Astrocyte (in vitro differentiated cells and primary cell): Measurements from ENCODE around the gene EMP3. TPM values are rescaled to one million over a fixed set of nuclear protein-coding genes. Genes with fewer than 3 reads are reported as not detected.
"Not testable (repeated sequence)": the region's sequence is repeated elsewhere in the genome, so short reads cannot be mapped to it uniquely, and the experiment has no call there.

Experiments used
- DNase-seq: peaks from one replicate; pipeline ENCODE4 v3.0.0-alpha.2; 2010; ENCODE audit warnings: low read depth
- FAIRE-seq: peaks from 2 replicates; lab custom pipeline; 2011; peaks lifted over from hg19 to GRCh38; lab: Jason Lieb, UNC
- H2AFZ ChIP-seq: 2 replicates; pipeline ENCODE4 v1.6.0; 2012; ENCODE audit warnings: low read depth, low read length, inconsistent platforms
- H3K27ac ChIP-seq: 2 replicates; pipeline ENCODE4 v1.5.1; 2011; ENCODE audit warnings: low read depth, low read length, inconsistent platforms
- H3K27me3 ChIP-seq: 2 replicates; pipeline ENCODE4 v1.6.0; 2011; ENCODE audit warnings: low read length, inconsistent platforms; ENCODE audit not compliant: insufficient read depth
- H3K36me3 ChIP-seq: 2 replicates; pipeline ENCODE4 v1.5.1; 2011; ENCODE audit warnings: low read length, inconsistent platforms; ENCODE audit not compliant: insufficient read depth
- H3K4me1 ChIP-seq: 2 replicates; pipeline ENCODE4 v1.5.1; 2011; ENCODE audit warnings: low read length, inconsistent platforms; ENCODE audit not compliant: insufficient read depth
- H3K4me2 ChIP-seq: 2 replicates; pipeline ENCODE4 v1.6.0; 2012; ENCODE audit warnings: low read length, inconsistent platforms
- H3K4me3 ChIP-seq: 2 replicates; pipeline ENCODE4 v1.5.1; 2011; ENCODE audit warnings: low read depth, mild to moderate bottlenecking, low read length, inconsistent platforms; ENCODE audit not compliant: insufficient read depth
- H3K79me2 ChIP-seq: 2 replicates; pipeline ENCODE4 v1.6.0; 2012; ENCODE audit warnings: mild to moderate bottlenecking, low read length, inconsistent platforms; ENCODE audit not compliant: insufficient read depth
- H3K9ac ChIP-seq: 2 replicates; pipeline ENCODE4 v1.6.0; 2012; ENCODE audit warnings: mild to moderate bottlenecking, low read length, inconsistent platforms
- H3K9me3 ChIP-seq: 2 replicates; pipeline ENCODE4 v1.5.1; 2012; ENCODE audit warnings: low read depth, mild to moderate bottlenecking, low read length, inconsistent platforms; ENCODE audit not compliant: insufficient read depth
- H4K20me1 ChIP-seq: 2 replicates; pipeline ENCODE4 v1.6.0; 2012; ENCODE audit warnings: low read length, inconsistent platforms; ENCODE audit not compliant: insufficient read depth
- H3K27ac Mint-ChIP-seq: one replicate; pipeline ENCODE4 v1.8.0; 2021; ENCODE audit warnings: mild to moderate bottlenecking, mixed read lengths; ENCODE audit not compliant: unreplicated experiment
- H3K27me3 Mint-ChIP-seq: one replicate; pipeline ENCODE4 v1.8.0; 2021; ENCODE audit warnings: low read depth, mixed read lengths; ENCODE audit not compliant: unreplicated experiment
- H3K36me3 Mint-ChIP-seq: one replicate; pipeline ENCODE4 v1.8.0; 2021; ENCODE audit warnings: low read depth, mixed read lengths; ENCODE audit not compliant: unreplicated experiment
- H3K4me1 Mint-ChIP-seq: one replicate; pipeline ENCODE4 v1.8.0; 2021; ENCODE audit warnings: low read depth, mixed read lengths; ENCODE audit not compliant: unreplicated experiment
- H3K4me3 Mint-ChIP-seq: one replicate; pipeline ENCODE4 v1.8.0; 2021; ENCODE audit warnings: mild to moderate bottlenecking, moderate library complexity, mixed read lengths; ENCODE audit not compliant: unreplicated experiment
- H3K9me3 Mint-ChIP-seq: one replicate; pipeline ENCODE4 v1.8.0; 2021; ENCODE audit warnings: mild to moderate bottlenecking, mixed read lengths; ENCODE audit not compliant: unreplicated experiment
- EZH2 ChIP-seq: IDR thresholded peaks from 2 replicates; pipeline ENCODE4 v1.6.1; 2012; ENCODE audit warnings: mild to moderate bottlenecking, low read length, inconsistent platforms; ENCODE audit not compliant: insufficient read depth
- total RNA-seq: library from RNA; stranded (reverse); gene quantifications from 2 replicates; pipeline ENCODE4 v1.2.1, GENCODE V29; 2021
- TF ChIP-seq, protein P1 (sequence below): IDR thresholded peaks from 2 replicates; pipeline ENCODE4 v1.5.1; 2011; ENCODE audit warnings: low read depth, mild to moderate bottlenecking, inconsistent platforms, low read length, moderate library complexity; ENCODE audit not compliant: insufficient read depth

EMP3 gene
- total RNA-seq, 1 donor from 2014 or later, result 217 TPM

DNA sequence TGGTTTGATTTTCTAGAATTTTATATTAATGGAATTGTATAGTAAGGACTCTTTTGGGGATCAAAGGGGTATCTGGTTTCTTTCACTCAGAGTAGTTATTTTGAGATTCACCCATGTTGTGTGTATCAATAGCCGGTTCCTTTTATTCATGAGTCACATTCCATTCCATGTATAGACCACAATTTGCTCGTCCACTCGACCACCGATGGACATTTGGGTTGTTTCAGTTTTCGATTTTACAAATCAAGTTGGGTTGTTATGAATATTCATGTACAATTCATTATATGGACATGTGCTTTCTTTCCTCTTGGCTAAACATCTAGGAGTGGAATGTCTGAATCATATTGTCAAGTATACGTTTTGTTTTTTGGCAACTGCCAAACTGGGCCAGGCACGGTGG is 9.6 kb upstream of the EMP3 start:
- no peaks in the 10 kb centered on the region for H3K27me3 ChIP-seq
- no peak for TF ChIP-seq EZH2
- TF ChIP-seq, protein P1, sequence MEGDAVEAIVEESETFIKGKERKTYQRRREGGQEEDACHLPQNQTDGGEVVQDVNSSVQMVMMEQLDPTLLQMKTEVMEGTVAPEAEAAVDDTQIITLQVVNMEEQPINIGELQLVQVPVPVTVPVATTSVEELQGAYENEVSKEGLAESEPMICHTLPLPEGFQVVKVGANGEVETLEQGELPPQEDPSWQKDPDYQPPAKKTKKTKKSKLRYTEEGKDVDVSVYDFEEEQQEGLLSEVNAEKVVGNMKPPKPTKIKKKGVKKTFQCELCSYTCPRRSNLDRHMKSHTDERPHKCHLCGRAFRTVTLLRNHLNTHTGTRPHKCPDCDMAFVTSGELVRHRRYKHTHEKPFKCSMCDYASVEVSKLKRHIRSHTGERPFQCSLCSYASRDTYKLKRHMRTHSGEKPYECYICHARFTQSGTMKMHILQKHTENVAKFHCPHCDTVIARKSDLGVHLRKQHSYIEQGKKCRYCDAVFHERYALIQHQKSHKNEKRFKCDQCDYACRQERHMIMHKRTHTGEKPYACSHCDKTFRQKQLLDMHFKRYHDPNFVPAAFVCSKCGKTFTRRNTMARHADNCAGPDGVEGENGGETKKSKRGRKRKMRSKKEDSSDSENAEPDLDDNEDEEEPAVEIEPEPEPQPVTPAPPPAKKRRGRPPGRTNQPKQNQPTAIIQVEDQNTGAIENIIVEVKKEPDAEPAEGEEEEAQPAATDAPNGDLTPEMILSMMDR, result no peak

DNA sequence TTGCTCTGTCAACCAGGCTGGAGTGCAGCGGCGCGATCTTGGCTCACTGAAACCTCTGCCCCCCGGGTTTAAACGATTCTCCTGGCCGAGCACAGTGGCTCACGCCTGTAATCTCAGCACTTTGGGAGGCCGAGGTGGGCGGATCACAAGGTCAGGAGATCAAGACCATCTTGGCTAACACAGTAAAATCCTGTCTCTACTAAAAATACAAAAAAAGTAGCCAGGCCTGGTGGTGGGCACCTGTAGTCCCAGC is 7.7 kb upstream of the EMP3 start:
- H3K27me3 Mint-ChIP-seq, H4K20me1 ChIP-seq, H3K27me3 ChIP-seq, DNase-seq, H3K27ac ChIP-seq, H3K27ac Mint-ChIP-seq, H3K9me3 Mint-ChIP-seq, H3K4me3 ChIP-seq, H3K4me3 Mint-ChIP-seq, H2AFZ ChIP-seq, H3K36me3 Mint-ChIP-seq, H3K9me3 ChIP-seq, H3K36me3 ChIP-seq, H3K79me2 ChIP-seq, H3K9ac ChIP-seq, H3K4me2 ChIP-seq, FAIRE-seq: not testable (repeated sequence)
- peaks cover 13% of the 10 kb centered on the region for H3K4me1 ChIP-seq
- peaks cover 11% of the 10 kb centered on the region for H3K4me1 Mint-ChIP-seq

More for the DNA sequence above, 9.6 kb upstream of the EMP3 start:
- no peak overlapping the region for H3K4me3 Mint-ChIP-seq
- H3K4me1 Mint-ChIP-seq, result peaks cover 6% of the 10 kb centered on the region
- no peak overlapping the region for H3K27ac ChIP-seq
- no peaks in the 10 kb centered on the region for H3K36me3 Mint-ChIP-seq
- no peak overlapping the region for H3K27ac Mint-ChIP-seq
- no peak overlapping the region for H2AFZ ChIP-seq
- H3K4me2 ChIP-seq, result no peak overlapping the region
- no peaks in the 10 kb centered on the region for H3K9me3 ChIP-seq
- FAIRE-seq (no peak), DNase-seq (no peak)
- peaks cover 3% of the 10 kb centered on the region for H3K9me3 Mint-ChIP-seq
- H3K4me3 ChIP-seq, result no peak overlapping the region
- no peaks in the 10 kb centered on the region for H3K79me2 ChIP-seq
- H3K9ac ChIP-seq, result no peak overlapping the region
- peaks cover 5% of the 10 kb centered on the region for H3K27me3 Mint-ChIP-seq
- peaks cover 2% of the 10 kb centered on the region for H3K4me1 ChIP-seq
- no peaks in the 10 kb centered on the region for H3K36me3 ChIP-seq
- no peaks in the 10 kb centered on the region for H4K20me1 ChIP-seq

DNA sequence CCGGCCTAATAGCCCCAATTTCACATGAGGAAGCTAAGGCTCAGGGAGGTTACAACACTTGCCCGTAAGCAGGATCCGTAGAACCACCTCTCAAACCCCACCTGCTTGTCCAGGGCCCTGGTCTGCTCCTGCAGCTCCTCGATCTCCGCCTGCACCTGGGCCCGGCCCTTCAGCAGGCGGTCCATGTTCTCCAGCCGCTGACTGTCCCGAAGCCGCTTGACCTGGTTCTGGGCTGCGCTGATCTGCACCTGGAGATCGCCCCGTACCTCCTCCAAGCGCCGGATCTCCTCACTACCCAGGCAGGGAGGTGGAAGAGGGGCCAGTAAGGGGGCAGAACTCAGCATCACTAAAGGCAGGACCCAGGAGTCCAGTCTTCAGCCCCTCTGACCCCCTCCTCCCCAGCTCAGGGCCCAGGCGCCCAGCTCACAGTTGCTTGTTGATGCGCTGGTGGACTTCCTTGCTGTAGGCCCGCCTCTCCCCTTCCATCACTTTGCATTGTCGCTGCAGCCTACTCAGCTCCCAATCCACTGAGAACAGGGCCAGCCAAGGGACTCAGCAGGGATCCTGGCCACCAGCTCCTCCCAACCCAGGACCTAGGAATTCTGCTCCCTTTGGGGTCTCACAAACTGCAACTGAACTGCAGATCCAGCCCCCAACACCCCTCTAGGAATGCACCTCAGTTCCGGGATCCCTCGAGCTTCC is 6.9 kb upstream of the EMP3 start:
- no peak overlapping the region for H2AFZ ChIP-seq
- Mint-ChIP-seq H3K4me3 (no peak overlapping the region), H3K4me1 (peaks cover 17% of the 10 kb centered on the region), H3K9me3 (no peaks in the 10 kb centered on the region), H3K27me3 (peaks cover 3% of the 10 kb centered on the region), H3K27ac (no peak overlapping the region), H3K36me3 (no peaks in the 10 kb centered on the region)
- H3K9me3 ChIP-seq, result no peaks in the 10 kb centered on the region
- H3K79me2 ChIP-seq, result no peaks in the 10 kb centered on the region
- no peaks in the 10 kb centered on the region for H4K20me1 ChIP-seq
- H3K27me3 ChIP-seq, result no peaks in the 10 kb centered on the region
- FAIRE-seq (no peak), DNase-seq (no peak)
- no peak overlapping the region for H3K9ac ChIP-seq
- H3K4me1 ChIP-seq, result peaks cover 17% of the 10 kb centered on the region
- no peak overlapping the region for H3K27ac ChIP-seq
- TF ChIP-seq, protein P1, result no peak
- no peak for TF ChIP-seq EZH2
- no peaks in the 10 kb centered on the region for H3K36me3 ChIP-seq
- no peak overlapping the region for H3K4me2 ChIP-seq
- H3K4me3 ChIP-seq, result no peak overlapping the region
